ENCODE measurements around the gene MYO5C. TPM values are rescaled to one million over a fixed set of nuclear protein-coding genes. Genes with fewer than 3 reads are reported as not detected.
A peak's percentile ranks its signal among the peaks of the same experiment; 100 is the strongest.

MYO5C gene
- total and polyA plus RNA-seq, 2 of the 4 experiments (the other 2 are of a cell fraction): under 0.01 to 0.03 TPM

- peak overlapping the region; percentile 73; the same call in 2 of the 3 replicates for H2BK15ac ChIP-seq (ENCODE audit: low read depth, low read length)
- H2BK120ac ChIP-seq (ENCODE audit: low read depth, low read length): peak overlapping the region; percentile 94
- intact Hi-C loops (cut with micrococcal nuclease) (loop anchor here (10.0 kb wide), 1 partner anchor 420 kb away; the partner anchor contains the start of gene ATOSA), in situ Hi-C loops (cut with MboI; ENCODE audit: low sequenced_read_pairs) (no loop called here), dilution Hi-C loops (cut with HindIII; ENCODE audit: low sequenced_read_pairs, unreplicated experiment) (no loop called here)
- H3K9me3 ChIP-seq (ENCODE audit: control insufficient read depth, insufficient read depth, low read length): no peaks in the 10 kb centered on the region
- peak overlapping the region; percentile 100 for H2AK5ac ChIP-seq (ENCODE audit: low read depth, low read length)
- ATAC-seq (ENCODE audit: low read depth) (no peak), DNase-seq (no peak)
- CTCF ChIA-PET: interaction anchor here (1.6 kb wide), 1 partner anchor 83 kb away, joined by 3 read pairs; no protein-coding TSS in a partner anchor
- peaks cover 14% of the 10 kb centered on the region for H3K4me1 ChIP-seq (ENCODE audit: control insufficient read depth, insufficient read depth, low read length)
- no peak overlapping the region; the same call in 1 of the 2 replicates for H3K14ac ChIP-seq (replicated peaks; ENCODE audit: low read depth, low read length)
- H4K8ac ChIP-seq (ENCODE audit: low read depth in 2 of 2, low read length in 2 of 2): peak overlapping the region; percentile 12 to 19; a peak in 1 of 4 replicates
- no peak for TF ChIP-seq CTCF (conservative IDR thresholded peaks at IDR 0.05; ENCODE audit: low read depth, low read length)
- TF ChIP-seq MXI1 (IDR thresholded peaks at IDR 0.05; ENCODE audit: borderline replicate concordance, low read depth, low read length): no peak
- TF ChIP-seq FOS (IDR thresholded peaks at IDR 0.05; ENCODE audit: low read depth, low read length): no peak
- TF ChIP-seq USF2 (IDR thresholded peaks at IDR 0.05; ENCODE audit: low read depth, low read length): no peak
- TF ChIP-seq MAZ (IDR thresholded peaks at IDR 0.05; ENCODE audit: borderline replicate concordance, low read depth, low read length): no peak
- TF ChIP-seq, protein P1, sequence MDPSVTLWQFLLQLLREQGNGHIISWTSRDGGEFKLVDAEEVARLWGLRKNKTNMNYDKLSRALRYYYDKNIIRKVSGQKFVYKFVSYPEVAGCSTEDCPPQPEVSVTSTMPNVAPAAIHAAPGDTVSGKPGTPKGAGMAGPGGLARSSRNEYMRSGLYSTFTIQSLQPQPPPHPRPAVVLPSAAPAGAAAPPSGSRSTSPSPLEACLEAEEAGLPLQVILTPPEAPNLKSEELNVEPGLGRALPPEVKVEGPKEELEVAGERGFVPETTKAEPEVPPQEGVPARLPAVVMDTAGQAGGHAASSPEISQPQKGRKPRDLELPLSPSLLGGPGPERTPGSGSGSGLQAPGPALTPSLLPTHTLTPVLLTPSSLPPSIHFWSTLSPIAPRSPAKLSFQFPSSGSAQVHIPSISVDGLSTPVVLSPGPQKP (IDR thresholded peaks at IDR 0.05; ENCODE audit: borderline replicate concordance, low read depth, low read length): no peak
- TF ChIP-seq SMC3 (IDR thresholded peaks at IDR 0.05; ENCODE audit: low read depth, low read length): no peak
- no peak for TF ChIP-seq NFE2L2 (IDR thresholded peaks at IDR 0.05; ENCODE audit: low read depth, low read length)
- no peak for TF ChIP-seq RFX5 (IDR thresholded peaks at IDR 0.05; ENCODE audit: low read depth, low read length)
- TF ChIP-seq RAD21 (IDR thresholded peaks at IDR 0.05; ENCODE audit: low read length): no peak
- TF ChIP-seq RCOR1 (IDR thresholded peaks at IDR 0.05; ENCODE audit: insufficient replicate concordance, low read length): no peak
- TF ChIP-seq CHD1 (IDR thresholded peaks at IDR 0.05; ENCODE audit: low read depth, low read length): no peak
- no peak for TF ChIP-seq POLR2A (IDR thresholded peaks at IDR 0.05; ENCODE audit: low read depth, low read length)
- no peak for TF ChIP-seq CEBPB (IDR thresholded peaks at IDR 0.05; ENCODE audit: low read depth, low read length)
- TF ChIP-seq BHLHE40 (IDR thresholded peaks at IDR 0.05; ENCODE audit: low read depth, low read length): no peak
- TF ChIP-seq MAFK (IDR thresholded peaks at IDR 0.05; ENCODE audit: low read depth, low read length): no peak
- H2AFZ ChIP-seq (replicated peaks; ENCODE audit: low read length, poor library complexity): no peak overlapping the region
- H2AK9ac ChIP-seq (replicated peaks; ENCODE audit: low read depth, low read length, poor library complexity): peak overlapping the region; percentile 60
- H3K27me3 ChIP-seq (ENCODE audit: control insufficient read depth, insufficient read depth, low read length): no peaks in the 10 kb centered on the region
- no peaks in the 10 kb centered on the region for H3K79me1 ChIP-seq (ENCODE audit: low read depth in 1 of 2, low read length in 2 of 2)
- peak overlapping the region; percentile 4 for H2BK5ac ChIP-seq (ENCODE audit: low read depth, low read length, poor library complexity, severe bottlenecking)
- no peak overlapping the region; the same call in 1 of the 2 replicates for H3K23ac ChIP-seq (ENCODE audit: low read depth, low read length)
- WGBS, 2 experiments (ENCODE audit: extremely low coverage in 2 of 2, insufficient read length in 1 of 2): 100% methylated on average over 3 of the region's 4 CpGs; no CpG with 5 or more reads in 1 of the 2 experiments
- POLR2A ChIA-PET (ENCODE audit: unreplicated experiment): interaction anchor here (0.7 kb wide), 1 partner anchor 48 kb away, joined by 8 read pairs; no protein-coding TSS in a partner anchor
- peak overlapping the region; percentile 75 for H4K91ac ChIP-seq (ENCODE audit: insufficient read depth, low read depth, low read length)
- H3K27ac ChIP-seq (ENCODE audit: insufficient read depth, low read length): no peak overlapping the region; the same call in 1 of the 2 replicates
- H3K9ac ChIP-seq (ENCODE audit: low read depth, low read length): no peak overlapping the region
- H3K4ac ChIP-seq (ENCODE audit: low read depth, low read length): peak overlapping the region; percentile 83
- peaks cover 14% of the 10 kb centered on the region for H3K9me1 ChIP-seq (ENCODE audit: insufficient read depth, low read length)
- H3K4me2 ChIP-seq (ENCODE audit: low read depth, low read length): no peak overlapping the region
- H4K20me1 ChIP-seq (ENCODE audit: insufficient read depth, low read length): no peaks in the 10 kb centered on the region
- 0 out of 2 replicates have a peak overlapping the region, but pooled peaks have one; percentile 7 for H4K5ac ChIP-seq (ENCODE audit: low read depth, low read length)
- H3K36me3 ChIP-seq (ENCODE audit: control insufficient read depth, insufficient read depth, low read length): no peaks in the 10 kb centered on the region
- no peak overlapping the region for H3K4me3 ChIP-seq (ENCODE audit: insufficient read depth, low read depth, low read length)
- H3K56ac ChIP-seq (ENCODE audit: extremely low read depth, insufficient read depth, low read length): no peak overlapping the region
- peak overlapping the region; percentile 48; the same call in 1 of the 2 replicates for H3K18ac ChIP-seq (ENCODE audit: low read depth, low read length)
- BruUV-seq (replicated peaks): no TSS peak
- H2BK20ac ChIP-seq (ENCODE audit: low read depth, low read length): peak overlapping the region; percentile 95
Measured at GRCh38 chr15:52254391-52254790, 41.2 kb downstream of the MYO5C start.
